HCT116 (cell line): ENCODE results near the gene PEX19. TPM values are rescaled to one million over a fixed set of nuclear protein-coding genes. Genes with fewer than 3 reads are reported as not detected.

ENCODE experiments used
- ATAC-seq: fragments of 200-7000 bp; cut with Tn5 transposase; 2 replicates; pipeline ENCODE4 v1.9.1; 2020; ENCODE audit warnings: mild to moderate bottlenecking, moderate library complexity
- BruUV-seq: library from RNA; stranded (reverse); fragments of 400-500 nt; replicated peaks from 2 replicates; lab custom pipeline; 2021; lab: Mats Ljungman, UMichigan
- CTCF ChIA-PET: fragments of 300-600 bp; sonication (Branson Sonifier 250); formaldehyde crosslinking; loops from one replicate; lab custom pipeline; 2021; ENCODE audit warnings: antibody characterized with exemption; lab: Charles Lee
- POLR2A ChIA-PET: fragments of 300-600, 350-600 bp; sonication (Branson Sonifier 250); formaldehyde crosslinking; loops from one replicate; lab custom pipeline; 2021; ENCODE audit warnings: antibody characterized with exemption; lab: Charles Lee
- RAD21 ChIA-PET, 2 experiments: fragments of 300-600 bp; sonication (Branson Sonifier 250); formaldehyde crosslinking; loops; one replicate each; lab custom pipeline; 2023; ENCODE audit warnings: low total read pairs in 2 of 2; ENCODE audit not compliant: uncharacterized antibody in 2 of 2, unreplicated experiment in 2 of 2, low non-redundant PET in 1 of 2; lab: Charles Lee
- DNase-seq: peaks from one replicate; pipeline ENCODE4 v3.0.0-alpha.2; 2010; ENCODE audit warnings: low read depth, low spot score
- H2AFZ ChIP-seq: fragments of 200-600 bp; shearing (Covaris generic), sonication (generic); 2 replicates; pipeline ENCODE4 v1.6.1; 2017; ENCODE audit warnings: low read depth, mixed run types, mixed read lengths, antibody characterized with exemption, low read length; ENCODE audit not compliant: poor library complexity, severe bottlenecking
- H3K27ac ChIP-seq: 2 replicates; pipeline ENCODE4 v1.5.1; 2012; ENCODE audit warnings: low read depth, low read length
- H3K27me3 ChIP-seq: fragments of 200-600 bp; sonication (generic); 2 replicates; pipeline ENCODE4 v1.6.1; 2016; ENCODE audit warnings: mixed run types, low read length, mixed read lengths; ENCODE audit not compliant: insufficient read depth
- H3K36me3 ChIP-seq, 2 experiments: fragments of 200-500 bp in 1 of 2; fragments of 200-600 bp in 1 of 2; sonication (Bioruptor generic) in 1 of 2; sonication (generic) in 1 of 2; 2 replicates each; pipeline versions ENCODE4 v1.5.1 to v1.6.1; 2014 to 2016; ENCODE audit warnings: low read length in 2 of 2, inconsistent platforms in 1 of 2, mixed read lengths in 1 of 2, mixed run types in 1 of 2; ENCODE audit not compliant: insufficient read depth in 2 of 2, control insufficient read depth in 1 of 2
- H3K4me1 ChIP-seq, 2 experiments: fragments of 200-600 bp in 1 of 2; sonication (generic) in 1 of 2; 2 replicates each; pipeline versions ENCODE4 v1.5.1 to v1.6.1; 2012 to 2017; ENCODE audit warnings: low read length in 2 of 2, inconsistent platforms in 1 of 2, mild to moderate bottlenecking in 1 of 2, mixed read lengths in 1 of 2, mixed run types in 1 of 2, moderate library complexity in 1 of 2; ENCODE audit not compliant: insufficient read depth in 2 of 2, control insufficient read depth in 1 of 2
- H3K4me2 ChIP-seq: fragments of 200-600 bp; sonication (generic); 2 replicates; pipeline ENCODE4 v1.6.1; 2017; ENCODE audit warnings: mixed run types, low read length, mixed read lengths
- H3K4me3 ChIP-seq, 2 experiments: fragments of 200-600 bp in 1 of 2; sonication (generic) in 1 of 2; replicated peaks in 1 of 2; 2 replicates each; pipeline ENCODE4 v1.5.1; 2011 to 2016; ENCODE audit warnings: low read length in 2 of 2, control low read depth in 1 of 2, low read depth in 1 of 2, mild to moderate bottlenecking in 1 of 2, mixed read lengths in 1 of 2, mixed run types in 1 of 2
- H3K79me2 ChIP-seq: fragments of 200-600 bp; sonication (generic); 2 replicates; pipeline ENCODE4 v1.6.1; 2017; ENCODE audit warnings: mild to moderate bottlenecking, mixed run types, low read length, moderate library complexity, mixed read lengths; ENCODE audit not compliant: insufficient read depth
- H3K9ac ChIP-seq: fragments of 200-600 bp; sonication (generic); 2 replicates; pipeline ENCODE4 v1.6.1; 2016; ENCODE audit warnings: low read length, mixed read lengths
- H3K9me2 ChIP-seq: fragments of 200-600 bp; sonication (generic), shearing (Covaris generic); 2 replicates; pipeline ENCODE4 v1.6.1; 2017; ENCODE audit warnings: mixed run types, mild to moderate bottlenecking, moderate library complexity; ENCODE audit not compliant: insufficient read depth
- H3K9me3 ChIP-seq, 2 experiments: fragments of 200-500 bp in 1 of 2; fragments of 200-600 bp in 1 of 2; sonication (Bioruptor generic) in 1 of 2; sonication (generic) in 1 of 2; 2 replicates each; pipeline ENCODE4 v1.6.1; 2014 to 2017; ENCODE audit warnings: low read length in 2 of 2, mixed read lengths in 2 of 2, inconsistent platforms in 1 of 2, low read depth in 1 of 2, mild to moderate bottlenecking in 1 of 2, mixed run types in 1 of 2, moderate library complexity in 1 of 2; ENCODE audit not compliant: control insufficient read depth in 1 of 2, insufficient read depth in 1 of 2
- H4K20me1 ChIP-seq: fragments of 200-600 bp; sonication (generic), shearing (Covaris generic); 2 replicates; pipeline ENCODE4 v1.6.1; 2017; ENCODE audit warnings: mixed run types, mild to moderate bottlenecking, moderate library complexity; ENCODE audit not compliant: insufficient read depth
- CEBPB ChIP-seq: IDR thresholded peaks from 2 replicates; pipeline ENCODE4 v1.6.1; 2012; ENCODE audit warnings: low read depth
- CTCF ChIP-seq, 3 experiments: fragments of 200-600 bp in 1 of 3; sonication (generic) in 1 of 3; IDR thresholded peaks in 2 of 3; conservative IDR thresholded peaks in 1 of 3; 2 replicates each; pipeline ENCODE4 v1.5.1; 2012 to 2017; ENCODE audit warnings: low read depth in 2 of 3, low read length in 2 of 3, antibody characterized with exemption in 1 of 3, borderline replicate concordance in 1 of 3, control low read depth in 1 of 3, mild to moderate bottlenecking in 1 of 3, mixed read lengths in 1 of 3, mixed run types in 1 of 3, moderate library complexity in 1 of 3; ENCODE audit not compliant: insufficient read depth in 1 of 3
- EGR1 ChIP-seq: IDR thresholded peaks from 2 replicates; pipeline ENCODE4 v1.6.1; 2012; ENCODE audit warnings: low read depth
- ELF1 ChIP-seq: IDR thresholded peaks from 2 replicates; pipeline ENCODE4 v1.6.1; 2012; ENCODE audit warnings: low read depth, borderline replicate concordance
- JUND ChIP-seq: IDR thresholded peaks from 2 replicates; pipeline ENCODE4 v1.6.1; 2012
- POLR2A ChIP-seq: IDR thresholded peaks from 2 replicates; pipeline ENCODE4 v1.7.0; 2011; ENCODE audit warnings: borderline replicate concordance; ENCODE audit not compliant: insufficient read depth, insufficient read length; ENCODE audit errors: extremely low read depth
- POLR2AphosphoS5 ChIP-seq: IDR thresholded peaks from 2 replicates; pipeline ENCODE4 v1.6.1; 2011; ENCODE audit warnings: mild to moderate bottlenecking, low read depth, low read length, moderate library complexity
- SIN3A ChIP-seq: IDR thresholded peaks from 2 replicates; pipeline ENCODE4 v1.6.1; 2012; ENCODE audit warnings: low read depth
- SP1 ChIP-seq: IDR thresholded peaks from 2 replicates; pipeline ENCODE4 v1.6.1; 2012; ENCODE audit warnings: low read depth
- YY1 ChIP-seq: IDR thresholded peaks from 2 replicates; pipeline ENCODE4 v1.6.1; 2011; ENCODE audit warnings: low read length, low read depth, moderate library complexity, mild to moderate bottlenecking; ENCODE audit not compliant: insufficient replicate concordance; ENCODE audit errors: extremely low read depth
- intact Hi-C: fragments of 100-400 bp; cut with micrococcal nuclease; formaldehyde crosslinking; loops from 2 replicates; pipeline ENCODE4 v1.10.0; 2022
- total RNA-seq: library from RNA; stranded (reverse); gene quantifications from one replicate; pipeline ENCODE4 v1.2.1, GENCODE V29; 2021; ENCODE audit not compliant: unreplicated experiment
- TF ChIP-seq, protein P1 (sequence below): IDR thresholded peaks from 2 replicates; pipeline ENCODE4 v1.6.1; 2011; ENCODE audit warnings: mild to moderate bottlenecking, low read length, moderate library complexity; ENCODE audit not compliant: insufficient replicate concordance; ENCODE audit errors: extremely low read depth
- TF ChIP-seq, protein P2 (sequence below): IDR thresholded peaks from 2 replicates; pipeline ENCODE4 v1.6.1; 2012
- TF ChIP-seq, protein P3 (sequence below): IDR thresholded peaks from 2 replicates; pipeline ENCODE4 v1.6.1; 2012
- TF ChIP-seq, protein P4 (sequence below): IDR thresholded peaks from 2 replicates; pipeline ENCODE4 v1.6.1; 2012; ENCODE audit warnings: low read depth

PEX19 gene
- total RNA-seq, 1 experiment from 2014 or later = 35.9 TPM

GRCh38 chr1:160236806-160237205 lies 48.1 kb downstream of the PEX19 start (continued):
- TF ChIP-seq, protein P1, sequence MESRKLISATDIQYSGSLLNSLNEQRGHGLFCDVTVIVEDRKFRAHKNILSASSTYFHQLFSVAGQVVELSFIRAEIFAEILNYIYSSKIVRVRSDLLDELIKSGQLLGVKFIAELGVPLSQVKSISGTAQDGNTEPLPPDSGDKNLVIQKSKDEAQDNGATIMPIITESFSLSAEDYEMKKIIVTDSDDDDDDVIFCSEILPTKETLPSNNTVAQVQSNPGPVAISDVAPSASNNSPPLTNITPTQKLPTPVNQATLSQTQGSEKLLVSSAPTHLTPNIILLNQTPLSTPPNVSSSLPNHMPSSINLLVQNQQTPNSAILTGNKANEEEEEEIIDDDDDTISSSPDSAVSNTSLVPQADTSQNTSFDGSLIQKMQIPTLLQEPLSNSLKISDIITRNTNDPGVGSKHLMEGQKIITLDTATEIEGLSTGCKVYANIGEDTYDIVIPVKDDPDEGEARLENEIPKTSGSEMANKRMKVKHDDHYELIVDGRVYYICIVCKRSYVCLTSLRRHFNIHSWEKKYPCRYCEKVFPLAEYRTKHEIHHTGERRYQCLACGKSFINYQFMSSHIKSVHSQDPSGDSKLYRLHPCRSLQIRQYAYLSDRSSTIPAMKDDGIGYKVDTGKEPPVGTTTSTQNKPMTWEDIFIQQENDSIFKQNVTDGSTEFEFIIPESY = no peak
- TF ChIP-seq CTCF (IDR thresholded peaks at IDR 0.05 in 2 of 3, conservative IDR thresholded peaks at IDR 0.05 in 1 of 3; ENCODE audit: borderline replicate concordance in 1 of 3, insufficient read depth in 1 of 3, low read depth in 2 of 3, low read length in 2 of 3) = no peak
- no peak for TF ChIP-seq POLR2AphosphoS5
- TF ChIP-seq, protein P2, sequence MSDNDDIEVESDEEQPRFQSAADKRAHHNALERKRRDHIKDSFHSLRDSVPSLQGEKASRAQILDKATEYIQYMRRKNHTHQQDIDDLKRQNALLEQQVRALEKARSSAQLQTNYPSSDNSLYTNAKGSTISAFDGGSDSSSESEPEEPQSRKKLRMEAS = no peak
- TF ChIP-seq EGR1 = no peak

GRCh38 chr1:160232911-160233310 lies 52.0 kb downstream of the PEX19 start:
- ATAC-seq = no peak
- no peaks in the 10 kb centered on the region for H3K9me3 ChIP-seq
- no peak overlapping the region for H2AFZ ChIP-seq
- H3K27me3 ChIP-seq = no peaks in the 10 kb centered on the region
- no peak overlapping the region for H3K4me2 ChIP-seq
- RAD21 ChIA-PET = no interaction called here
- CTCF ChIA-PET = interaction anchor here (1.1 to 1.2 kb wide), 2 partner anchors 19 to 40 kb away, joined by 4 to 6 read pairs; no protein-coding TSS in a partner anchor
- H3K9me2 ChIP-seq = no peaks in the 10 kb centered on the region
- H3K4me1 ChIP-seq = no peaks in the 10 kb centered on the region
- POLR2A ChIA-PET = no interaction called here
- peaks cover 42 to 48% of the 10 kb centered on the region in 2 experiments; a peak in 3 of 4 replicates for H3K36me3 ChIP-seq
- DNase-seq = no peak
- intact Hi-C loops = no loop called here
- BruUV-seq = no TSS peak
- H4K20me1 ChIP-seq = no peaks in the 10 kb centered on the region
- no peak overlapping the region for H3K27ac ChIP-seq
- H3K9ac ChIP-seq = no peak overlapping the region
- no peaks in the 10 kb centered on the region for H3K79me2 ChIP-seq
- no peak overlapping the region for H3K4me3 ChIP-seq
- no peak for TF ChIP-seq YY1
- no peak for TF ChIP-seq CEBPB
- TF ChIP-seq, protein P2 = no peak
- TF ChIP-seq, protein P3, sequence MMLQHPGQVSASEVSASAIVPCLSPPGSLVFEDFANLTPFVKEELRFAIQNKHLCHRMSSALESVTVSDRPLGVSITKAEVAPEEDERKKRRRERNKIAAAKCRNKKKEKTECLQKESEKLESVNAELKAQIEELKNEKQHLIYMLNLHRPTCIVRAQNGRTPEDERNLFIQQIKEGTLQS = no peak
- TF ChIP-seq SIN3A = no peak
- no peak for TF ChIP-seq SP1
- TF ChIP-seq ELF1 = no peak
- TF ChIP-seq, protein P1 = no peak
- no peak for TF ChIP-seq POLR2A
- TF ChIP-seq JUND = no peak
- TF ChIP-seq EGR1 = no peak
- TF ChIP-seq, protein P4, sequence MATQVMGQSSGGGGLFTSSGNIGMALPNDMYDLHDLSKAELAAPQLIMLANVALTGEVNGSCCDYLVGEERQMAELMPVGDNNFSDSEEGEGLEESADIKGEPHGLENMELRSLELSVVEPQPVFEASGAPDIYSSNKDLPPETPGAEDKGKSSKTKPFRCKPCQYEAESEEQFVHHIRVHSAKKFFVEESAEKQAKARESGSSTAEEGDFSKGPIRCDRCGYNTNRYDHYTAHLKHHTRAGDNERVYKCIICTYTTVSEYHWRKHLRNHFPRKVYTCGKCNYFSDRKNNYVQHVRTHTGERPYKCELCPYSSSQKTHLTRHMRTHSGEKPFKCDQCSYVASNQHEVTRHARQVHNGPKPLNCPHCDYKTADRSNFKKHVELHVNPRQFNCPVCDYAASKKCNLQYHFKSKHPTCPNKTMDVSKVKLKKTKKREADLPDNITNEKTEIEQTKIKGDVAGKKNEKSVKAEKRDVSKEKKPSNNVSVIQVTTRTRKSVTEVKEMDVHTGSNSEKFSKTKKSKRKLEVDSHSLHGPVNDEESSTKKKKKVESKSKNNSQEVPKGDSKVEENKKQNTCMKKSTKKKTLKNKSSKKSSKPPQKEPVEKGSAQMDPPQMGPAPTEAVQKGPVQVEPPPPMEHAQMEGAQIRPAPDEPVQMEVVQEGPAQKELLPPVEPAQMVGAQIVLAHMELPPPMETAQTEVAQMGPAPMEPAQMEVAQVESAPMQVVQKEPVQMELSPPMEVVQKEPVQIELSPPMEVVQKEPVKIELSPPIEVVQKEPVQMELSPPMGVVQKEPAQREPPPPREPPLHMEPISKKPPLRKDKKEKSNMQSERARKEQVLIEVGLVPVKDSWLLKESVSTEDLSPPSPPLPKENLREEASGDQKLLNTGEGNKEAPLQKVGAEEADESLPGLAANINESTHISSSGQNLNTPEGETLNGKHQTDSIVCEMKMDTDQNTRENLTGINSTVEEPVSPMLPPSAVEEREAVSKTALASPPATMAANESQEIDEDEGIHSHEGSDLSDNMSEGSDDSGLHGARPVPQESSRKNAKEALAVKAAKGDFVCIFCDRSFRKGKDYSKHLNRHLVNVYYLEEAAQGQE = no peak
